HepG2 (cell line): Measurements from ENCODE around the gene HSPB8. TPM values are rescaled to one million over a fixed set of nuclear protein-coding genes. Genes with fewer than 3 reads are reported as not detected.

Experiments used
- ATAC-seq: fragments of 200-7000 bp; cut with Tn5 transposase; 3 replicates; pipeline ENCODE4 v1.9.1; 2020; ENCODE audit warnings: mild to moderate bottlenecking, moderate library complexity
- BruUV-seq: library from RNA; stranded (reverse); fragments of 400-500 nt; replicated peaks from 2 replicates; lab custom pipeline; 2021; lab: Mats Ljungman, UMichigan
- CTCF ChIA-PET: fragments of 300-600 bp; formaldehyde crosslinking; extraction: SDS; loops from one replicate; lab custom pipeline; 2021; ENCODE audit warnings: low total read pairs, inconsistent platforms, low intra/inter-chr PET ratio; lab: Yijun Ruan, JAX
- POLR2A ChIA-PET: fragments of 350-600 bp; sonication (Branson Sonifier 250); formaldehyde crosslinking; loops from one replicate; lab custom pipeline; 2020; ENCODE audit warnings: antibody characterized with exemption, inconsistent platforms; lab: Yijun Ruan, JAX
- DNase-seq: peaks from one replicate; pipeline ENCODE4 v3.0.0-alpha.2; 2015; ENCODE audit warnings: low spot score
- FAIRE-seq: peaks from 3 replicates; lab custom pipeline; 2011; peaks lifted over from hg19 to GRCh38; lab: Jason Lieb, UNC
- H2AFZ ChIP-seq: one replicate; pipeline ENCODE4 v1.6.1; 2011; ENCODE audit warnings: low read length, inconsistent platforms
- H3K27ac ChIP-seq: fragments of 300-600 bp; 3 replicates; pipeline ENCODE4 v1.8.0; 2011; ENCODE audit warnings: mixed run types, mild to moderate bottlenecking, mixed read lengths, low read length, inconsistent platforms; ENCODE audit not compliant: insufficient read depth; ENCODE audit errors: extremely low read length
- H3K27me3 ChIP-seq, 2 experiments: fragments of 200-600 bp in 1 of 2; 2 replicates in 1 of 2; 3 replicates in 1 of 2; pipeline versions ENCODE4 v1.6.0 to v1.8.0; 2011; ENCODE audit warnings: low read length in 2 of 2, mild to moderate bottlenecking in 2 of 2, moderate library complexity in 2 of 2, inconsistent platforms in 1 of 2; ENCODE audit not compliant: insufficient read depth in 2 of 2, control insufficient read depth in 1 of 2
- H3K36me3 ChIP-seq, 2 experiments: fragments of 200-600 bp in 1 of 2; replicated peaks in 1 of 2; 2 replicates in 1 of 2; 3 replicates in 1 of 2; pipeline versions ENCODE4 v1.5.1 to v1.8.0; 2011; ENCODE audit warnings: low read length in 2 of 2, inconsistent platforms in 1 of 2; ENCODE audit not compliant: insufficient read depth in 2 of 2, control insufficient read depth in 1 of 2
- H3K4me1 ChIP-seq: 2 replicates; pipeline ENCODE4 v1.5.1; 2012; ENCODE audit warnings: low read length, inconsistent platforms; ENCODE audit not compliant: insufficient read depth
- H3K4me2 ChIP-seq: 2 replicates; pipeline ENCODE4 v1.6.0; 2011; ENCODE audit warnings: low read depth, low read length, inconsistent platforms
- H3K4me3 ChIP-seq, 3 experiments: fragments of 200-600 bp in 1 of 3; sonication (generic), shearing (Covaris generic) in 1 of 3; replicated peaks in 1 of 3; 2 replicates each; pipeline ENCODE4 v1.5.1; 2011 to 2016; ENCODE audit warnings: low read length in 3 of 3, inconsistent platforms in 2 of 3, low read depth in 2 of 3, mild to moderate bottlenecking in 2 of 3, control low read depth in 1 of 3, mixed read lengths in 1 of 3; ENCODE audit not compliant: insufficient read depth in 1 of 3
- H3K79me2 ChIP-seq: one replicate; pipeline ENCODE4 v1.6.1; 2011; ENCODE audit warnings: low read length, inconsistent platforms; ENCODE audit not compliant: insufficient read depth
- H3K9ac ChIP-seq: 2 replicates; pipeline ENCODE4 v1.6.0; 2011; ENCODE audit warnings: mild to moderate bottlenecking, low read depth, low read length, inconsistent platforms; ENCODE audit not compliant: insufficient read depth
- H3K9me3 ChIP-seq: 2 replicates; pipeline ENCODE4 v1.5.1; 2012; ENCODE audit warnings: mild to moderate bottlenecking, low read length
- H4K20me1 ChIP-seq: 2 replicates; pipeline ENCODE4 v1.6.0; 2011; ENCODE audit warnings: inconsistent platforms, mild to moderate bottlenecking, low read length, moderate library complexity; ENCODE audit not compliant: insufficient read depth
- CAMTA2 ChIP-seq: sonication (generic); formaldehyde crosslinking; IDR thresholded peaks from 2 replicates; pipeline ENCODE4 v1.4.0; 2020; ENCODE audit warnings: mild to moderate bottlenecking, missing genetic modification reagents, borderline replicate concordance
- GATAD1 ChIP-seq: IDR thresholded peaks from 2 replicates; pipeline ENCODE4 v1.6.1; 2016; ENCODE audit warnings: missing genetic modification reagents, missing compliant biosample characterization
- MEIS2 ChIP-seq: sonication (generic); formaldehyde crosslinking; IDR thresholded peaks from 2 replicates; pipeline ENCODE4 v1.9.0; 2021; ENCODE audit warnings: mild to moderate bottlenecking, missing genetic modification reagents
- ZBTB40 ChIP-seq, 2 experiments: fragments of 450-650 bp in 1 of 2; sonication (generic) in 1 of 2; formaldehyde crosslinking in 1 of 2; IDR thresholded peaks; 2 replicates each; pipeline versions ENCODE4 v1.6.1 to v1.8.0; 2016 to 2022; ENCODE audit warnings: antibody characterized with exemption in 1 of 2, mild to moderate bottlenecking in 1 of 2, missing genetic modification reagents in 1 of 2
- ZKSCAN8 ChIP-seq: IDR thresholded peaks from 2 replicates; pipeline ENCODE4 v1.6.1; 2016; ENCODE audit warnings: borderline replicate concordance, missing genetic modification reagents, missing compliant biosample characterization
- ZNF230 ChIP-seq: sonication (generic); formaldehyde crosslinking; IDR thresholded peaks from 2 replicates; pipeline ENCODE4 v1.4.0; 2020; ENCODE audit warnings: mild to moderate bottlenecking, missing genetic modification reagents
- ZNF235 ChIP-seq: sonication (generic); formaldehyde crosslinking; IDR thresholded peaks from 2 replicates; pipeline ENCODE4 v1.8.1; 2023; ENCODE audit warnings: mild to moderate bottlenecking, missing genetic modification reagents, borderline replicate concordance
- ZNF251 ChIP-seq: sonication (generic); formaldehyde crosslinking; IDR thresholded peaks from 2 replicates; pipeline ENCODE4 v1.9.0; 2021; ENCODE audit warnings: mild to moderate bottlenecking, missing genetic modification reagents
- ZNF446 ChIP-seq: sonication (generic); formaldehyde crosslinking; IDR thresholded peaks from 2 replicates; pipeline ENCODE4 v1.5.0; 2020; ENCODE audit warnings: mild to moderate bottlenecking, missing genetic modification reagents
- ZNF501 ChIP-seq: sonication (generic); formaldehyde crosslinking; IDR thresholded peaks from 2 replicates; pipeline ENCODE4 v1.5.1; 2020; ENCODE audit warnings: mild to moderate bottlenecking, moderate library complexity, missing genetic modification reagents
- ZSCAN29 ChIP-seq: sonication (generic); formaldehyde crosslinking; conservative IDR thresholded peaks from 2 replicates; pipeline ENCODE4 v1.4.0; 2020; ENCODE audit warnings: mild to moderate bottlenecking, missing genetic modification reagents
- WGBS: methylation state at CpG from one replicate; pipeline ENCODE4 v1.1.6; 2017; ENCODE audit warnings: low lambda C conversion rate; 5-methylcytosine and 5-hydroxymethylcytosine counted together
- in situ Hi-C: cut with HindIII; loops from 2 replicates; pipeline ENCODE4 v1.10.0; 2017; ENCODE audit warnings: low pct_unique_long_range_greater_than_20kb; ENCODE audit not compliant: extremely low pct_ligation_motif_present
- intact Hi-C: fragments of 100-400 bp; cut with micrococcal nuclease; formaldehyde crosslinking; loops from one replicate; pipeline ENCODE4 v1.10.0; 2022; ENCODE audit not compliant: unreplicated experiment
- polyA plus RNA-seq, 8 experiments: library from polyadenylated mRNA; depleted of rRNA in 3 of 8; stranded (reverse) in 7 of 8; unstranded in 1 of 8; fragments of >200 nt; fragmentation: Illumina TruSeq in 4 of 8; extraction: Trizol in 4 of 8; gene quantifications; 2 replicates each; pipeline versions ENCODE4 v1.2.1 to v1.2.3, GENCODE V29; 2011 to 2016; ENCODE audit warnings: low read depth in 4 of 8, missing spikeins in 1 of 8, mixed read lengths in 1 of 8; ENCODE audit not compliant: insufficient read depth in 1 of 8
- total RNA-seq, 5 experiments: library from RNA; depleted of rRNA; stranded (reverse); fragments of >200 nt; fragmentation: Illumina TruSeq; extraction: Trizol; gene quantifications; 2 replicates each; pipeline ENCODE4 v1.2.3, GENCODE V29; 2016; ENCODE audit warnings: low read depth in 1 of 5
- TF ChIP-seq, protein P1 (sequence below): sonication (generic); formaldehyde crosslinking; IDR thresholded peaks from 2 replicates; pipeline ENCODE4 v1.4.0; 2020; ENCODE audit warnings: missing genetic modification reagents

HSPB8 gene
- total and polyA plus RNA-seq, 2 of the 13 experiments (the other 11 are each of a cell fraction or from before 2014, with no cell fraction given) = 0.49 to 0.54 TPM

DNA sequence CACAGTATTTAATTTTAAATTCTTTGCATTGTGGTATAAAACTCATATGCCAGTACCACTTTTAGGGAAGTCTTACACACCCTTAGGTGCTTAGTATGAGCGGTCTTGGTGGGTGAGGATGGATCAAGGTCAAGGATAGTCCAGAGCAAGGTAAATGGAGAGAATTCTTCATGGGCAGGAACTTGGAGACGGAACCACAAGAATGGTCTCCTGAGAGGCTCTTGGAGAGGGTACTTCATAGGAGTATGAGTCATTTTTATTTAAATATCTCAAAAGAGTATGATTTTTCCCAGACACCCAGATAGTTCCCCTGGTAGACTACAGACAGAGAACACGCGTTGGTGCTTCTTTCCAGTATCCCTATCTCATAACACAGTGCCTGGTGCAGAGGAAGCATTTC is 21.9 kb downstream of the HSPB8 start:
- no peak for TF ChIP-seq ZNF235 (CRISPR knock-in tag)
- no peak for TF ChIP-seq ZBTB40 (IDR thresholded peaks at IDR 0.05)
- no peak for TF ChIP-seq ZBTB40 (CRISPR knock-in tag; IDR thresholded peaks at IDR 0.05)
- no peak for TF ChIP-seq ZNF501
- TF ChIP-seq ZSCAN29 (CRISPR knock-in tag) = no peak
- no peak for TF ChIP-seq GATAD1 (CRISPR knock-in tag)
- TF ChIP-seq CAMTA2 (CRISPR knock-in tag) = no peak
- no peak for TF ChIP-seq ZNF251 (CRISPR knock-in tag)
- TF ChIP-seq ZNF230 = no peak
- no peak for TF ChIP-seq MEIS2
- TF ChIP-seq, protein P1, sequence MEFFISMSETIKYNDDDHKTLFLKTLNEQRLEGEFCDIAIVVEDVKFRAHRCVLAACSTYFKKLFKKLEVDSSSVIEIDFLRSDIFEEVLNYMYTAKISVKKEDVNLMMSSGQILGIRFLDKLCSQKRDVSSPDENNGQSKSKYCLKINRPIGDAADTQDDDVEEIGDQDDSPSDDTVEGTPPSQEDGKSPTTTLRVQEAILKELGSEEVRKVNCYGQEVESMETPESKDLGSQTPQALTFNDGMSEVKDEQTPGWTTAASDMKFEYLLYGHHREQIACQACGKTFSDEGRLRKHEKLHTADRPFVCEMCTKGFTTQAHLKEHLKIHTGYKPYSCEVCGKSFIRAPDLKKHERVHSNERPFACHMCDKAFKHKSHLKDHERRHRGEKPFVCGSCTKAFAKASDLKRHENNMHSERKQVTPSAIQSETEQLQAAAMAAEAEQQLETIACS (CRISPR knock-in tag) = no peak
- no peak for TF ChIP-seq ZKSCAN8
- TF ChIP-seq ZNF446 (CRISPR knock-in tag) = no peak
- in situ Hi-C loops (no loop called here), intact Hi-C loops (no loop called here)
- no peaks in the 10 kb centered on the region for H3K79me2 ChIP-seq
- no peak for FAIRE-seq
- H3K27ac ChIP-seq = no peak overlapping the region
- H3K4me3 ChIP-seq = no peak overlapping the region
- ATAC-seq = no peak
- WGBS = 2% methylated on average over 4 of the region's 4 CpGs
- no peaks in the 10 kb centered on the region for H3K9me3 ChIP-seq
- H3K9ac ChIP-seq = no peak overlapping the region
- no peaks in the 10 kb centered on the region; a peak in 1 of 5 replicates for H3K27me3 ChIP-seq
- no peaks in the 10 kb centered on the region for H4K20me1 ChIP-seq
- H3K4me2 ChIP-seq = no peak overlapping the region
- DNase-seq = no peak
- BruUV-seq = no TSS peak
- ChIA-PET POLR2A (no interaction called here), CTCF (no interaction called here)
- no peaks in the 10 kb centered on the region for H3K4me1 ChIP-seq
- no peaks in the 10 kb centered on the region for H3K36me3 ChIP-seq
- no peak overlapping the region for H2AFZ ChIP-seq
